ENCODE measurements around the gene AFF3.

AFF3 gene

DNA sequence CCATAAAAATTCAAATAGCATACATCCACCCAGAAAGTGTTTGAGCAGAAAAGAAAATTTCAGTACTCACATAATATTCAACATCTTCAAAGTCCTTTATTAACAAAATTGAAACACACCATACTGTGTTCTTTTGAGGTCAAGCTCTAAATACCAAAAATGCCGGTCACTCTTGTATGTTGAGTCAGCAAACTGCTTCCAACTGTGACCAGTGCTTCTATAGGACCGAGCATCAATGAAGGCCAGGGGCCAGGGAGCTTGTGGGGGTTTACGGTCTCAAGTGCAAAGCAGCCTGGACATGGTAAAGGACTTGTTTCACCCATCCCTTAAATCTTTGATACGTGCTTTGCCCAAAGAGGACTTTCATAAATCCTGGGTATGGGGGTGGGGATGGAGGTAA, 539.9 kb downstream of the AFF3 start:
- no peaks in the 10 kb centered on the region for H3K9me3 ChIP-seq (ENCODE audit: control insufficient read depth, low read length)
- no peaks in the 10 kb centered on the region for H3K27me3 ChIP-seq (ENCODE audit: control insufficient read depth, insufficient read depth, low read length, poor library complexity, severe bottlenecking)
- H3K4me1 ChIP-seq (ENCODE audit: control insufficient read depth, insufficient read depth, low read length), result no peaks in the 10 kb centered on the region
- no peaks in the 10 kb centered on the region for H3K36me3 ChIP-seq (ENCODE audit: control insufficient read depth, insufficient read depth, low read length)
- H3K4me3 ChIP-seq (ENCODE audit: insufficient read depth, low read depth, low read length), result no peak overlapping the region
- 69 to 78% methylated on average over 3 to 4 of the region's 4 CpGs for whole genome bisulfite sequencing, 2 experiments
- H3K27ac ChIP-seq (ENCODE audit: insufficient read depth, low read depth, low read length, poor library complexity, severe bottlenecking), result no peak overlapping the region

DNA sequence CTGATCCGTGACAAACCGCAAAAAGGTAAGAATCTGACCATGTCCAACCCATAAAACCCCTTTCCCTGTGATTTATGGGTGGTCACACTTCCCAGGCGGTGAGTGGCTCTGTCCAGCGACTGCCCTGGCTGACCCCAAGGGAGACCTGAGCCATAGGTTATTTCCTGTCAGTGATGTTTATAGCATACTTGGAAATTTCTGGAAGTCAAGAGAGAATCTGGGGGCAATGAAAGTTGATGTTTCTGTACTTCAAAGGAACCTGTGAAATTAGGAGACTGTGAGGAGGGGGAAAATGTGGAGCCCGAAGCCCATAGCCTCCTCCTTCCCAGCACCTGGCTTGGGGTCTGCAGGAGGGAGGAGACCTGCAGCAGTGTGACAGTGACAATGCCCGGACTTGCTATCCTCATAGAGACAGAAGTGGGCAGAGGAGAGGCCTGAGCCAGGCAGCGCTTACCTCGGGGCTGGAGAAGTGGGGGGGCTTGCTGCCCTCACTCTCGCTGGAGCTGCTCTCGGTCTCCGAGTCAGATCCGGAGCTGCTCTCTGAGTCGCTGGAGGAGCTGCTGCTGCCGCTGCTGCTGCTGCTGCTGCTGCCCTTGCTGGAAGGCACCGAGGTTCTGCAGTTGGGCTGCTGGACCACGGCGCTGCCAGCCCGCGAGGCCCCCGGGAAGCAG, 541.3 kb downstream of the AFF3 start:
- 59 to 63% methylated on average over 20 of the region's 20 CpGs for WGBS, 2 experiments
- Histone ChIP-seq H3K9me3 (ENCODE audit: control insufficient read depth, low read length) (no peaks in the 10 kb centered on the region), H3K27me3 (ENCODE audit: control insufficient read depth, insufficient read depth, low read length, poor library complexity, severe bottlenecking) (no peaks in the 10 kb centered on the region), H3K36me3 (ENCODE audit: control insufficient read depth, insufficient read depth, low read length) (no peaks in the 10 kb centered on the region), H3K4me1 (ENCODE audit: control insufficient read depth, insufficient read depth, low read length) (no peaks in the 10 kb centered on the region), H3K4me3 (ENCODE audit: insufficient read depth, low read depth, low read length) (no peak overlapping the region), H3K27ac (ENCODE audit: insufficient read depth, low read depth, low read length, poor library complexity, severe bottlenecking) (no peak overlapping the region)

DNA sequence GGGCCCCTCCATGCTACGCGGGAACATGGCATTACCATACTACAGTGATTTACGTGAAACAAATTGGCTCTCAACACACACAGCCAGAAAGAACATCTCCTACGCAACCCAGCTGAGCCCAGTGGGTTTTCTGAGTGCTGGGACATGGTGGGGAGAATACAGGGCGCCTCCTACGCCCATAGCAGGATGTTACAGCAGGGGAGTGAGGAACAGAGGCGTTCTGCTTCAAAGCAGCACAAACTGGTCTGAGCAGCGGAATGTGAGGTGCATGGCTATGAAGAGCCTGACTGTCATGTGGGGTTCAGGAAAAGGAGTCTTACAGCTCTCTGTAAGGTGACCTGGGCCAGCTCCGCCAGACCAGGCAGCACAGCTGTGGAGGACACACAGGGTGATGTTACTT, 543.9 kb downstream of the AFF3 start:
- H3K4me3 ChIP-seq (ENCODE audit: insufficient read depth, low read depth, low read length), result no peak overlapping the region
- H3K4me1 ChIP-seq (ENCODE audit: control insufficient read depth, insufficient read depth, low read length), result no peaks in the 10 kb centered on the region
- 87 to 91% methylated on average over 9 of the region's 9 CpGs for WGBS, 2 experiments
- H3K9me3 ChIP-seq (ENCODE audit: control insufficient read depth, low read length), result no peaks in the 10 kb centered on the region
- H3K27me3 ChIP-seq (ENCODE audit: control insufficient read depth, insufficient read depth, low read length, poor library complexity, severe bottlenecking), result no peaks in the 10 kb centered on the region
- no peaks in the 10 kb centered on the region for H3K36me3 ChIP-seq (ENCODE audit: control insufficient read depth, insufficient read depth, low read length)
- no peak overlapping the region for H3K27ac ChIP-seq (ENCODE audit: insufficient read depth, low read depth, low read length, poor library complexity, severe bottlenecking)

DNA sequence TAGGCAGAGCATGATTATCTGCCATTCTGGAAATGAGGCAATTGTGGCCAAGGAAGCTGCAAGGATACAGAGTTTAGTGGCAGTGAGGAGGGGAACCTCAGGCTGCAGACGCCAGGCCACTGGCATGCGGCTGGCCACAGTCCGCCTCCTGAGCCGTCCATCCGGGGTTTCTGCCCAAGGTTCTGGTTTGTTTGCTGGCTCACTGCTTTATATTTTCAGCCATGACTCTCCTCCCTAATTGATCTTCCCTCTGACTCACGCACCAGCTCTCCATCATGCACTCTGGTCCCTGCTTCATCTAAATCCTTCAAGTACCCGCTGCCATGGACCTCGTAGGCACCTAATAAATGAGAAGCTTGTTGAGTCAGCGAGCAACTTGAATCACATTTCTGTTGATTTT, 544.8 kb downstream of the AFF3 start:
- H3K27ac ChIP-seq (ENCODE audit: insufficient read depth, low read depth, low read length, poor library complexity, severe bottlenecking), result no peak overlapping the region
- 93 to 94% methylated on average over 9 of the region's 9 CpGs for WGBS, 2 experiments

DNA sequence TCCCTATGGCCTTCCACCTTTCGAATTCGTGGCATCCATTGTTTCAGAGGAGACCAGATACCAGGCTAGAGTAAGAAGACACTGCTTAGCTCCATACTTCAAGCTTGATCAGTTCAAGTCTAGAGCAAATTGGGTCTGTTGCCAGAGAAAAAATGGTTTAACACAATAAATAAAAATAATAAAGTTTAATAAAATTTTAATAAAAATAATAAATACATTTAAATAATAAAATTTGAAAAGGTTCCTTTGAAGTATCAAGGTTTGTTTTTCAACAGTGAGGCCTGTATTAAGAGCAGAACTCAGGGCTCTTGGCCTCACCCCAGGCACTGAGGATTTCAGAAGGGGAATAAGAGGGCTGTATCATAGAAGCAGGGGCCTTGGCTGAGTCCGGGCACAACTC, 547.0 kb downstream of the AFF3 start:
- Histone ChIP-seq H3K36me3 (ENCODE audit: control insufficient read depth, insufficient read depth, low read length) (no peaks in the 10 kb centered on the region), H3K4me3 (ENCODE audit: insufficient read depth, low read depth, low read length) (no peak overlapping the region), H3K4me1 (ENCODE audit: control insufficient read depth, insufficient read depth, low read length) (no peaks in the 10 kb centered on the region), H3K9me3 (ENCODE audit: control insufficient read depth, low read length) (no peaks in the 10 kb centered on the region), H3K27ac (ENCODE audit: insufficient read depth, low read depth, low read length, poor library complexity, severe bottlenecking) (no peak overlapping the region), H3K27me3 (ENCODE audit: control insufficient read depth, insufficient read depth, low read length, poor library complexity, severe bottlenecking) (no peaks in the 10 kb centered on the region)
- 96 to 97% methylated on average over 3 of the region's 3 CpGs for WGBS, 2 experiments

More for the DNA sequence above, 544.8 kb downstream of the AFF3 start:
- no peaks in the 10 kb centered on the region for H3K4me1 ChIP-seq (ENCODE audit: control insufficient read depth, insufficient read depth, low read length)
- no peak overlapping the region for H3K4me3 ChIP-seq (ENCODE audit: insufficient read depth, low read depth, low read length)
- H3K9me3 ChIP-seq (ENCODE audit: control insufficient read depth, low read length), result no peaks in the 10 kb centered on the region
- no peaks in the 10 kb centered on the region for H3K27me3 ChIP-seq (ENCODE audit: control insufficient read depth, insufficient read depth, low read length, poor library complexity, severe bottlenecking)
- H3K36me3 ChIP-seq (ENCODE audit: control insufficient read depth, insufficient read depth, low read length), result no peaks in the 10 kb centered on the region

DNA sequence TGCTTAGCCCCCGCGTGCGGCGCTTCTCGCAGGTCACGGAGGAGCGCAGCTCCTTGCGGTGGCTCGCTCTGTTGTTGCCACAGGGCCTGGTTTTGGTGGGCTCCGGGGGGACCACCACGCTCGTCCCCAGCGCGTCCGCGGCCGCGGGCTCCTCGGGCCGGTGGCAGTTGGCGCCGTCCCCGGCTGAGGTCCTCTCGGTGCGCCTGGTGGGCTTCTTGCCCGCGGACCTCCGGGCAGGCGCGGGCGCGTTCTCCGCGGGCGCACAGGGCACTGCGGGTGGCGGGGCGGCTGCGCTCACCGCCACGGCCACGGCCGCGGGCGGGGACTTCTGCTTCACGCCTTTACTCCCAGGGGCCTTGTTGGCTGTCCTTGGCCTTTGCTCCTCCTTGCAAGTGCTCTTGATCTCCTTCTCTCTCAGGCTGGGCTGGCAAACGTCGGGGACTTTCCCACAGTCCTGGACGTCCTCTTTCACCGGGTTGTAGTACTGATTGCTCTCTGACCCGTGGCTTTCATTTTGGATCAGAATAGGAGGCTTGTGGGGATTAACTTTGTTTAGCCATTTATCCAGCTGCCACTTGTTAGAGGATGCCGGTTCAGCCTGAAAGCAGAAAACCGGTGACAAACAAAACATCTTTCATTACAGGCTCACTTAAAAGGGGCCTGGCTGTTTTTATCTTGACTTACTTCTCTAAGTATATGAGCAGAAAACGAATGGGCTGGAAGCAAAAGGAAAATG, 548.5 kb downstream of the AFF3 start:
- WGBS, 2 experiments, result 90 to 92% methylated on average over 54 of the region's 54 CpGs
- H3K4me1 ChIP-seq (ENCODE audit: control insufficient read depth, insufficient read depth, low read length), result no peaks in the 10 kb centered on the region

DNA sequence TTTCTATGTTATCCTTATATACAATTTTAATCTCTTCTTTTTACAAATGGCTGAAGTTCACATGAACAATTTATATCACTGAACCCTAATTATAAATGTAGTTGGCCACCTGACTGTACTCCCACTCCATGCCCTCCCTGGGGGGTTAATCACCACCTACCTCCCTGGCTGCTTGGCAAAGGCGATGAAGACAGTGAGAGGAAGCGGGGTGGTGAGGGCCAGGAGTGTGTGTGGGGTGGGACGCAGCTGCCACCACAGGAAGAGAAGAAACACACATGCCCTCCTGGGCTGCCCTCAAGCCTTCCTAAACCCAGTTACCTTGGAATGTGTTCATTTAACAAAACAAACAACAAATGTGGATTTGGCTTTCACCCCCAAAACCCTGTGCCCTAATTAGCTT, 565.6 kb downstream of the AFF3 start:
- Histone ChIP-seq H3K27me3 (ENCODE audit: control insufficient read depth, insufficient read depth, low read length, poor library complexity, severe bottlenecking) (no peaks in the 10 kb centered on the region), H3K4me3 (ENCODE audit: insufficient read depth, low read depth, low read length) (no peak overlapping the region), H3K9me3 (ENCODE audit: control insufficient read depth, low read length) (no peaks in the 10 kb centered on the region), H3K4me1 (ENCODE audit: control insufficient read depth, insufficient read depth, low read length) (peaks cover 12% of the 10 kb centered on the region), H3K36me3 (ENCODE audit: control insufficient read depth, insufficient read depth, low read length) (no peaks in the 10 kb centered on the region), H3K27ac (ENCODE audit: insufficient read depth, low read depth, low read length, poor library complexity, severe bottlenecking) (no peak overlapping the region)
- 90 to 98% methylated on average over 3 of the region's 3 CpGs for WGBS, 2 experiments

More for the DNA sequence above, 548.5 kb downstream of the AFF3 start:
- Histone ChIP-seq H3K27ac (ENCODE audit: insufficient read depth, low read depth, low read length, poor library complexity, severe bottlenecking) (no peak overlapping the region), H3K27me3 (ENCODE audit: control insufficient read depth, insufficient read depth, low read length, poor library complexity, severe bottlenecking) (no peaks in the 10 kb centered on the region), H3K36me3 (ENCODE audit: control insufficient read depth, insufficient read depth, low read length) (no peaks in the 10 kb centered on the region), H3K9me3 (ENCODE audit: control insufficient read depth, low read length) (no peaks in the 10 kb centered on the region), H3K4me3 (ENCODE audit: insufficient read depth, low read depth, low read length) (no peak overlapping the region)

DNA sequence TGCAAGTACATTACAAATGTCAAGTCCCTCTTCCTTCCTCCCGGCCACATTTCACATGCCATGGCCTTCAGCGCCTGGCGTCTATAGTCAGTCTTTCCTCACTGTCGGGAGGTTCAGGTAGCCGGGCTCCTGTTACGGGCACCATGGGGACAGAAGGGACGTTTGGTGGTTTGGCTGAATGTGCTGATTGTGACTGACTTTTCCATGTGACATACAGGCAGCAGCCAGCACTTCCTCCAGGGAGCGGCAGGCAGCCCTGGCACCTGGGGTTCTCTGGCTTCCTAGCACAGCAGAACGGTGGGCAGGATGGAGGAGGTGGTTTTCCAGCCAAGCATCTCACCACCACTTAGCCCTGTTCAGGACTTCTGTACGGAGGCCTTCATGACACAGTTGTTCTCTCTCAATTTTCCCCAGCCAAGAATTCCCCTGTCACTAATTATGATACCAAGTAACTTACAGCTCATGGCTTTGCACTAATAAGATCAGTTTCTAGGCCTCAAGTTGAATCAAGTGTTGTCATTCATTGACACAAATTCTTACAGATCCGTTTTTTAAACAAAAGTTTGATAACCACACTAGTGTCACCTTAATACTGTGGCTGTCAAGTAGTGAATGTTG, 568.6 kb downstream of the AFF3 start:
- H3K27ac ChIP-seq (ENCODE audit: insufficient read depth, low read depth, low read length, poor library complexity, severe bottlenecking), result no peak overlapping the region
- H3K27me3 ChIP-seq (ENCODE audit: control insufficient read depth, insufficient read depth, low read length, poor library complexity, severe bottlenecking), result no peaks in the 10 kb centered on the region
- peaks cover 25% of the 10 kb centered on the region for H3K4me1 ChIP-seq (ENCODE audit: control insufficient read depth, insufficient read depth, low read length)
- H3K4me3 ChIP-seq (ENCODE audit: insufficient read depth, low read depth, low read length), result no peak overlapping the region
- H3K9me3 ChIP-seq (ENCODE audit: control insufficient read depth, low read length), result no peaks in the 10 kb centered on the region
- WGBS, 2 experiments, result 77 to 80% methylated on average over 11 of the region's 11 CpGs
- no peaks in the 10 kb centered on the region for H3K36me3 ChIP-seq (ENCODE audit: control insufficient read depth, insufficient read depth, low read length)

DNA sequence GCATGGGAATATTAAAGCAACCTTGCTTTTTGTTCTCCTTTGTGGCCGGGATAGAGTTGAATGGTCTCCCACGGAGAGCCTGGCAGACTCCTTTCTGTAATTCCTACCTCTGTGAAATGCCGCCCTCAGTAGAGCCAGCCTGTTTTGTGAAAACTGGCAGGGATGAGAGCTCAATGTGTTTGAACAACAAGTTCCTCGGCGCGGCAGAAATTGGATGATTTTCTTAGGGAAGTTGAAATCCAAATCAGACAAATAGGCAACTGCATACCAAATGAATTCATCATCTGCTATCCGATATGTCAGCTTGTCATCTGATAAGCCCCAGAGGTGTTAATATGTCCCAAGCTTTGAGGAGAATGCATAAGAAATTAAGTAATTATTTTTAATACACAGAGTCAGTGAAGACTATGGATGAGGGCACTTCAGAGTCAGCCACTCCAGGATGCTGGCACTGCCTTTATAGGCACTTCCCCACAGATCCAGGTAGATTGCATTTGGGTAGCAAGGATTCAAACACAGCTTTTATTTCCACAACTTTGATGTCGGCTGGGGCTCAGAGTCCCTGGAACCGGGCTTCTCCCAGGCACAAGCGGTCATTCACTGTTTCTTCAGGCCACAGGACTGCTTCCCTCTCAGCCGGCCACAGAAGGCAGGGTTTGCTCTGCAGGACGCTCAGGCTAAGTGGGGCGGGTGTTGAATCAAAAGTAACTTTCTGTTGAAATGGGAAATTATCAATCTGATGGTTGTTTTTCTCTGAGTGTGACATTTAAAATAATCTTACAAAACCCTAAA, 569.8 kb downstream of the AFF3 start:
- 28 to 30% methylated on average over 13 of the region's 13 CpGs for WGBS, 2 experiments
- peak overlapping the region; percentile 38 for H3K27ac ChIP-seq (ENCODE audit: insufficient read depth, low read depth, low read length, poor library complexity, severe bottlenecking)

DNA sequence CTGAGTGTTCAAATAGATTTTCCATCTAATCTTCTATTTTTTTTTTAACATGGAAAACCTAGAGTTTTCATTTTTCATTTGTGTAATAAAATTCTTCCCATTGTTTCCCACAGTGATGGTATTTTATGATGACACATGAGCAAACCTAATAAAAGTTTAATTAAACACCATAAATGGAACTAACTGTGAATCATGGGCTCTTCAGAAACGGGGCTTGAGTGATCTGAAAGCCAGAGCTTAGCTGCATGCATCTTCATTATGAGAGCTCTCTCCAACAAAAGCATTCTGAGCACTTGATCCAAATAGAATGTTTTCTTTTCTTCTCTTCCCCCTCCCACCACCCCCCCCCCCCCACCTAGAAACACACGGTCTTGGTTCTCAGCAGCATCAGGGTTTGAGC, 570.4 kb downstream of the AFF3 start:
- no peaks in the 10 kb centered on the region for H3K27me3 ChIP-seq (ENCODE audit: control insufficient read depth, insufficient read depth, low read length, poor library complexity, severe bottlenecking)
- H3K27ac ChIP-seq (ENCODE audit: insufficient read depth, low read depth, low read length, poor library complexity, severe bottlenecking), result no peak overlapping the region
- H3K36me3 ChIP-seq (ENCODE audit: control insufficient read depth, insufficient read depth, low read length), result no peaks in the 10 kb centered on the region
- H3K4me3 ChIP-seq (ENCODE audit: insufficient read depth, low read depth, low read length), result no peak overlapping the region
- WGBS, 2 experiments, result 6 to 8% methylated on average over 1 of the region's 2 CpGs
- H3K4me1 ChIP-seq (ENCODE audit: control insufficient read depth, insufficient read depth, low read length), result peaks cover 25% of the 10 kb centered on the region
- no peaks in the 10 kb centered on the region for H3K9me3 ChIP-seq (ENCODE audit: control insufficient read depth, low read length)

More for the DNA sequence above, 569.8 kb downstream of the AFF3 start:
- no peak overlapping the region for H3K4me3 ChIP-seq (ENCODE audit: insufficient read depth, low read depth, low read length)
- no peaks in the 10 kb centered on the region for H3K9me3 ChIP-seq (ENCODE audit: control insufficient read depth, low read length)
- peaks cover 25% of the 10 kb centered on the region for H3K4me1 ChIP-seq (ENCODE audit: control insufficient read depth, insufficient read depth, low read length)
- H3K36me3 ChIP-seq (ENCODE audit: control insufficient read depth, insufficient read depth, low read length), result no peaks in the 10 kb centered on the region
- no peaks in the 10 kb centered on the region for H3K27me3 ChIP-seq (ENCODE audit: control insufficient read depth, insufficient read depth, low read length, poor library complexity, severe bottlenecking)
